Skeletal muscle satellite cell (primary cell): ENCODE data around the gene PGD.

Experiments used
- H3K27me3 ChIP-seq: 2 replicates; pipeline ENCODE4 v1.7.0; 2013; ENCODE audit warnings: low read length; ENCODE audit not compliant: control insufficient read depth, insufficient read depth
- H3K36me3 ChIP-seq: 2 replicates; pipeline ENCODE4 v1.7.0; 2013; ENCODE audit warnings: mild to moderate bottlenecking, control low read depth, low read length; ENCODE audit not compliant: insufficient read depth
- H3K4me1 ChIP-seq: 2 replicates; pipeline ENCODE4 v1.7.0; 2013; ENCODE audit warnings: low read length; ENCODE audit not compliant: control insufficient read depth, insufficient read depth
- H3K4me2 ChIP-seq: 2 replicates; pipeline ENCODE4 v1.7.0; 2013; ENCODE audit warnings: mild to moderate bottlenecking, low read length
- H3K4me3 ChIP-seq: 2 replicates; pipeline ENCODE4 v1.7.0; 2013; ENCODE audit warnings: low read length
- H3K9ac ChIP-seq: 2 replicates; pipeline ENCODE4 v1.7.0; 2013; ENCODE audit warnings: mild to moderate bottlenecking, low read depth, low read length, moderate library complexity
- H3K9me3 ChIP-seq: replicated peaks from 2 replicates; pipeline ENCODE4 v1.7.0; 2013; ENCODE audit warnings: mild to moderate bottlenecking, control low read depth, low read length

PGD gene

DNA sequence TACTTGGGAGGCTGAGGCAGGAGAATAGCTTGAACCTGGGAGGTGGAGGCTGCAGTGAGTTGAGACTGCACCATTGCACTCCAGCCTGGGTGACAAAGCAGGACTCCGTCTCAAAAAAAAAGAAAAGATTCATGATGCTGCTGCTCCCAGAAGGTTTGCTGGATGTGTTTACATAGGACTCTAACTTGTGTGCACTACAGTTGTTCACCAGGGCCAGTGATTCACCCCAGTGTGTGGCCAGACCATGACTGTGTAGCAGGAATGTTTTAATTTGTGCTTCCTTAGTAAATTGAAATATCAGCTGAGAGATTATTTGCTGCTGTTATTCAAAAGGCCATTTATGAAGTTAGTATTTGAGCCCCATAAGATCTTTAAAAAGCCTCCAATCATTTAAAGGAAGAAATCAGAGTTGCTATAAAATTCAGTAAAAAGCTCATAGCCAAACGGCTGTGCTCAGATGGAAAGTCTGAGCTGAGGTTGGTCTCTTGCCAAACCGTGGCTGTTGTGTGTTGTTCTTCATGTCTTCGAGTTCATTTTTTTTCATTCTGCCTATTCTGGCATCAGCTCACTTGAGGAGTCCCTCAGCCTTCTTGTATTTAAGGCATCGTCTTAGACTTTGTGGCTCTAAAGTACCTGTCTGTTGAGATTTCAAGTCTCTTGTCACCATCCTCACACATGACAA, 18.1 kb upstream of the PGD start:
- no peaks in the 10 kb centered on the region for H3K27me3 ChIP-seq
- H3K9me3 ChIP-seq, result no peaks in the 10 kb centered on the region
- peak overlapping the region; percentile 65 for H3K4me2 ChIP-seq
- H3K4me3 ChIP-seq, result no peak overlapping the region
- peaks cover 15% of the 10 kb centered on the region for H3K36me3 ChIP-seq
- H3K9ac ChIP-seq, result peak overlapping the region; percentile 21
- H3K4me1 ChIP-seq, result peaks cover 14% of the 10 kb centered on the region

DNA sequence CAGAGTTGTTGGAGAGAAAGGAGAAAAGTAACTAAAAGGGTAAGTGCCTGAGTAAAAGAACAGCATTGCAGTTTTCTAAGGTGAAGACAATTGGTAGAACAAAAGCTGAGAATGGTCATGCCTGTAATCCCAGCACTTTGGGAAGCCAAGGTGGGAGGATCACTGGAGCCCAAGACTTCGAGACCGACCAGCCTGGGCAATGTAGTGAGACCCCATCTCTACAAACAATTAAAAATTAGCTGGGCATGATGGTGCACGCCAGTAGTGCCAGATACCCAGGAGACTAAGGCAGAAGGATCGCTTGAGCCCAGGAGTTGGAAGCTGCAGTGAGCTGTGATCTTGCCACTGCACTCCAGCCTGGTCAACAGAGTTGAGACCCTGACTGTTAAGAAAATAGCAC, 15.2 kb upstream of the PGD start:
- Histone ChIP-seq H3K9me3 (no peaks in the 10 kb centered on the region), H3K4me1 (peaks cover 34% of the 10 kb centered on the region), H3K4me2 (no peak overlapping the region), H3K4me3 (no peak overlapping the region), H3K36me3 (peaks cover 9% of the 10 kb centered on the region), H3K27me3 (no peaks in the 10 kb centered on the region), H3K9ac (no peak overlapping the region)

DNA sequence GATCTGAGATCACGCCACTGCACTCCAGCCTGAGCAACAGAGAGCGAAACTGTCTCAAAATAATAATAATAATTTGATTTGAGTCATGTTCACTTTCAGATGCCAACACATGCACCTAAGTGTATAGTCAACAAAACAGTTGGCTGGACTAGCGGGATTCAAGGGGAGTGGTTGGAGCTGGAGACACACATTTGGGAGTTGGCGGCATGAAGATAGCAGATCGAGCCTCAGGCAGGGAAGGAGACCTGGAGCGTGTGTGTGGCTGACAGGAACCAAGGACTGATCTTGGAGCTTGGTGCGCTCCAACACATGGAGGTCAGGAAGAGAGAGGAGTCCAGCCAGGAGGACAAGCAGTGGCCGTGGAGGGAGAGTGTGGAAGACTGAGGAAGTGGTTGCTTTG, 14.6 kb upstream of the PGD start:
- H3K4me2 ChIP-seq, result no peak overlapping the region
- H3K4me1 ChIP-seq, result peaks cover 38% of the 10 kb centered on the region
- H3K4me3 ChIP-seq, result no peak overlapping the region
- no peaks in the 10 kb centered on the region for H3K27me3 ChIP-seq
- no peaks in the 10 kb centered on the region for H3K9me3 ChIP-seq
- no peak overlapping the region for H3K9ac ChIP-seq
- peaks cover 3% of the 10 kb centered on the region for H3K36me3 ChIP-seq

DNA sequence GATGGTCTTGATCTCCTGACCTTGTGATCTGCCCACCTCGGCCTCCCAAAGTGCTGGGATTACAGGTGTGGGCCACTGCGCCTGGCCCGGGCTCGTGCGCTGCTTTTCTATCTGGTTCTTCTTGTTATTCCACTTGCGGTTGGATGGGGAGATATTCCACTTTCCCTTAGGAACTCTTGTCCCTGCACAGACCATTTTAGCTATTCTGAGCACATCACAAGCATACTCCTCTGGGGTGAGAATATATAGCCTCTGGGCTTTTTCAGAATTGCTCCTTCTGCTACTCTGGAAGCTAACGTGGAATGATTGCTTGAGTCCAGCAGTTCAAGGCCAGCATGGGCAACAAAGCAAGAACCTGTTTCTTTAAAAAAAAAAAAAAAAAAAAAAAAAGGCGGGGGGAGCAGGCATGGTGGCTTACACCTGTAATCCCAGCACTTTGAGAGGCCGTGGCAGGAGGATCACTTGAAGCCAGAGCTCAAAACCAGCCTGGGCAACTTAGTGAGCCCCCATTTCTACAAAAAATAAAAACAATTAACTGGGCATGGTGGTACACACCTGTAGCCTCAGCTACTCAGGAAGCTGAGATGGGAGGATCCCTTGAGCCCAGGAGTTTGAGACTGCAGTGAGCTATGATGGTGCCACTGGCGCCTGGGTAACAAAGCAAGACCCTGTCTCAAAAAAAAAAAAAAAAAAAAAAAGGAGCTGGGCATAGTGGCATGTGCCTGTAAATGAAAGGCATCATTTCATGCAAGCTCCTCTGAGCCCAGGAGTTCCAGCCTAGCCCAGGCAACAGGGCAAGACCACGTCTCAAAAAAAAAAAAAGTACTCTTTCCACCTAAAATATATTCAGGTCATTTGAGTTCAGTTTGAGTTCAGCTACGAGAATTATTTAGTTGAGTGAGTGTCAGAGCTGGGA, 11.8 kb upstream of the PGD start:
- Histone ChIP-seq H3K4me3 (no peak overlapping the region), H3K9ac (peak overlapping the region; percentile 77), H3K4me1 (peaks cover 23% of the 10 kb centered on the region), H3K36me3 (no peaks in the 10 kb centered on the region), H3K27me3 (no peaks in the 10 kb centered on the region), H3K9me3 (no peaks in the 10 kb centered on the region), H3K4me2 (peak overlapping the region; percentile 79)

DNA sequence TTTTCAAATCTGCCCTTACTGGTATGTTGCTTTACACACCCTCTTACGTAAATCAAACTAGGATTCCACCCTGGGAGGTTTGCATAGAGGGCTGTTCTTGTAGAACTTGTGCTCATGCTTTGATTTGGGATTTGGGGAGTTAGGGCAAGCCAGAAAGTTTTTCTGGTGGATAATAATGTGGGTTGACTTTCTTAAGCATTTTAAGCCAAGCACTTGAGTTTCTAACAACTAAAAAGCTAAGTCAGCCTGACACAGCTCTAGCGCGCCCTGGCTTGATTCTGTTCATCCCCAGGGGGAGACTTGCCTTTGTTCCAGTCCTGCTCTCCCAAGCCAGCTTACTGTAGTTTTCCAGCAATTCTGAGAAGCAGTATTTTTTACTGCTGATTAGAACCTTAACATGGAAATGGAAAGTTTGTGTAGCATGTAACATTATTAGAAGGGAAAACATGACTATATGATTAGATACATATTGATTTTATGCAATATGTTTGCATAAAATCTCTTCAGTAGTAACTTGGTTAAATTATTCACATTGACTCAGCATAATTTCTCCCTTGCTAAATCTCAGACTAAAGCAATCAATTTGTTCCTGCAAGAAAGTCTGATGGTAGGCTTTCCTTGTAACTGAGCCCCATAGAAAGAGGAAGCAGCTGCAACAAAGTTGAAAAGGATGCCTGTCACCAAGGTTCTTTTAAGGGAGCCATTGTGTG, 11.0 kb upstream of the PGD start:
- Histone ChIP-seq H3K36me3 (no peaks in the 10 kb centered on the region), H3K4me1 (peaks cover 23% of the 10 kb centered on the region), H3K9me3 (no peaks in the 10 kb centered on the region), H3K27me3 (no peaks in the 10 kb centered on the region), H3K4me3 (peak overlapping the region; percentile 58), H3K4me2 (peak overlapping the region; percentile 79), H3K9ac (peak overlapping the region; percentile 77)

DNA sequence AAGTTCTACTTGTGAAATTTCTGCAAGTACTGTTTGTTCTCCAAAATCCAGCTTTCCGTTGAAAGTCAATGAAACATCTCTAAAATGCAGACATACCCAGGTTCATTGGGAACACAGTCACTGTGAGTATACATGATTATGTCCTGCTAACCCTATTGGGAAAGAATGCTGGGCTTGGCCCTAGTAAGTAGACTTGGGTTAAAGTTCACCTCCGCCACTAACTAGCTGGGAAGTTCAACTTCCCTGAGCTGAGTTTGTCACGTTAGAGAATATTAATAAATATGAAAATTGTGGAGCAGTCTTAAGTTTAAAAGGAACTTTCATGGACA, 10.5 kb upstream of the PGD start:
- no peaks in the 10 kb centered on the region for H3K9me3 ChIP-seq
- peaks cover 23% of the 10 kb centered on the region for H3K4me1 ChIP-seq
- H3K4me3 ChIP-seq, result peak overlapping the region; percentile 58
- H3K36me3 ChIP-seq, result no peaks in the 10 kb centered on the region
- peak overlapping the region; percentile 77 for H3K9ac ChIP-seq
- H3K4me2 ChIP-seq, result peak overlapping the region; percentile 79
- no peaks in the 10 kb centered on the region for H3K27me3 ChIP-seq

DNA sequence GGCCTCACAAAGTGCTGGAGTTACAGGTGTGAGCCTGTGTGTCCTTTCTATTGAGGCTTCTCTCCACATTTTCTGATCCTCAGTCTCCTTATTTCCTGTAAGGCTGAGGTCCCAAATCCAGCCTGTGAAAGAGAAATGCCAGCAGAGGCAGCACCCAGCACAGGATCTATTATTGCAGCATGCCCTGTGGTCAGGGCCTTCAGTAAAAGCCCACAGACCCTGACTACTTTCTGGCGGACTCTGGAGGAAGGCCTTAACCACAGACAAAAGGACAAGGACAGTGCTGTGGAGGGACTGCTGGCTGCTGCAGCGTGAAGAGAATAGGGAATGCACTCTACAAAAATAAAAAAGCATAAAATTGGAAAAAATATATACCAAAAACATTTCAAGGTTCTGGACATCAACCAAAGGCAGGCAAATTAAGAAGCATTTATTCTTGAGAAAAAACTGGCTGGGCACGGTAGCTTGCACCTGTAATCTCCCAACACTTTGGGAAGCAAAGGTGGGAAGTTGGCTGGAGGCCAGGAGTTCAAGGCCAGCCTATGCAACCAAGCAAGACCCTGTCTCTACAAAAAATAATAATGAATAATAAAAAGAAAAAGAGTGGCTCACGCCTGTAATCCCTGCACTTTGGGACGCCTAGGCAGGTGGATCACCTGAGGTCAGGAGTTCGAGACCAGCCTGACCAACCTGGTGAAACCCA, 9.4 kb upstream of the PGD start:
- no peak overlapping the region for H3K4me3 ChIP-seq
- H3K4me2 ChIP-seq, result no peak overlapping the region
- H3K9ac ChIP-seq, result no peak overlapping the region
- H3K9me3 ChIP-seq, result no peaks in the 10 kb centered on the region
- H3K27me3 ChIP-seq, result no peaks in the 10 kb centered on the region
- no peaks in the 10 kb centered on the region for H3K36me3 ChIP-seq
- peaks cover 23% of the 10 kb centered on the region for H3K4me1 ChIP-seq

DNA sequence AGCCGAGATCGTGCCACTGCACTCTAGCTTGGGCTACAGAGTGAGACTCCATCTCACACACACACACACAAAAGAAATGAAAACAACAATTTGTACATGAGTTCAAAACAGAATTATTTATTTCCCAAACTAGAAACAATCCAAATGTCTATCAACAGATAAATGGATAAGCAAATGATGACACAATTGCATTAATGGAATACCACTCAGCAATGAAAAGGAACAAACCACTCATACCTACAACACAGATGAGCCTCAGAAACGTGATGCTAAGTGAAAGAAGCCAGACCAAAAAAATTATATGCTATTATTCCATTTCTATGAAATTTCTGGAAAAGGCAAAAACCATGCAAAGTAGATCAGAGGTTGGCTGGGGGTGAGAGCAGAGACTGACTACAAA, 2.0 kb upstream of the PGD start:
- Histone ChIP-seq H3K4me2 (no peak overlapping the region), H3K4me1 (peaks cover 12% of the 10 kb centered on the region), H3K9me3 (no peaks in the 10 kb centered on the region), H3K36me3 (no peaks in the 10 kb centered on the region), H3K27me3 (no peaks in the 10 kb centered on the region), H3K9ac (no peak overlapping the region), H3K4me3 (no peak overlapping the region)

DNA sequence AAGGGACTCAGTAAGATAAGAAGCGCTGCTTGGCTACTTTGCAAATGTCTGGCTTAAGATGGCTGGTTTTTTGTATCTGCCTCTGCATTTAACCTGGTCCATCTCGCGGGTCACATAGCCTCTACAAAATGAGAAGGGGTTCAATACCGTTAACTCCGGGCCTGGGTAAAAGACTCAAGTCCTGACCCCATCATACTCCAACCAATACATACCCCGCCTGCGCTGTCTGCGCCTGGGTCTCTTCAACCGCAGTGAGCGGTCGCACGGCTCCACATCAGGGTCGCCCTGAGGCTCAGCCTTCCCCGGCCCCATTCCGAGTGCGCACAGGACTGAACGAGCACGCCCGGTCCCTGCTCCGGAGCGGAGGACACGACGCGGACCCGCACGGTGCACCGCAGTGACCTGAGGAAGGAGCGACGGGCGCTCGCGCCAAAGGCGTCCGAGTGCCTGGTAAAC, 558 bp upstream of the PGD start:
- Histone ChIP-seq H3K4me2 (peak overlapping the region; percentile 98), H3K36me3 (peaks cover 9% of the 10 kb centered on the region), H3K4me1 (peaks cover 24% of the 10 kb centered on the region), H3K9ac (peak overlapping the region; percentile 78), H3K27me3 (no peaks in the 10 kb centered on the region), H3K4me3 (peak overlapping the region; percentile 91), H3K9me3 (no peaks in the 10 kb centered on the region)

DNA sequence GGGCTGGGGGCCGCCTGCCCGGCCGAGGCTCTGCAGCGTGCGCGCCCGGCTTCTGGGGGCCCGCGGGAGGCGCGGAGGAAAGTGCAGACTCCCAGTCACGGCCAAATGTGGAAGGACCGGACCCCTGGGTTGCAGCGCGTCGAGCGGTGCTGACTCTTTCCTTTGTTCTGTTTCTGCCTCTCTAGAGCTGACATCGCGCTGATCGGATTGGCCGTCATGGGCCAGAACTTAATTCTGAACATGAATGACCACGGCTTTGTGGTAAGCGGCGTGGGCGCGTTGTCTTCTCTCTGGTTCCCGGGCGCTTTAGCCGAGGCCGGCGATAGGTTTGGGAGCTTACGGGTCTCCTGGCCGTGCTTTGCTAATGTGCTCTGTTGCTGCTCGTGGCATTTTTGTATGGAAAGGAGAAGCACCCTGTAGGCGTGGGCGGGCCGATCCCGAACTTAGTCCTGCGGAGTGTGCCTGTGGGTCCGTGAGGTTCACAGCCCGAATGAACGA, 629 bp downstream of the PGD start:
- H3K4me1 ChIP-seq, result peaks cover 34% of the 10 kb centered on the region
- peak overlapping the region; percentile 89 for H3K4me3 ChIP-seq
- H3K9ac ChIP-seq, result peak overlapping the region; percentile 91
- H3K4me2 ChIP-seq, result peak overlapping the region; percentile 91
- H3K36me3 ChIP-seq, result peaks cover 18% of the 10 kb centered on the region
- no peaks in the 10 kb centered on the region for H3K27me3 ChIP-seq
- H3K9me3 ChIP-seq, result no peaks in the 10 kb centered on the region

DNA sequence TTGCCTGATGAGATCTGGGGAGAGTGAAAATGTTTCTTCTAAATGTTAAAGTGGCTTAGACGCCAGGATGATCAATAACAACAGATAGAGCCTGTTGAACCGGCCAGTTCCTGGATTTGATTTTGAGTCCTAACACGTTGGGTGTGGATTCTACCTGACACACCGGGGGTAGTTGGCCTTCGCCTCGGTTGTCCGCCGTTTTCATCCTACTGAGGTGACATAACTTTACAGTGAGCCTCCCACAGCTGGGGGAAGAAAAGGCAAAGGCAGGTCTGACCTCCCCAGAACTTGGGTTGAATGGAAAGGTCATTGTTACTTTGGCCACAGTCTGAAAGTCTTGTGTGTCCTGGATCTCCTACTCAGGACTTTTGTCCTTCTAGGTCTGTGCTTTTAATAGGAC, 1.1 kb downstream of the PGD start:
- peaks cover 34% of the 10 kb centered on the region for H3K4me1 ChIP-seq
- H3K36me3 ChIP-seq, result peaks cover 23% of the 10 kb centered on the region
- no peaks in the 10 kb centered on the region for H3K27me3 ChIP-seq
- peak overlapping the region; percentile 91 for H3K9ac ChIP-seq
- H3K9me3 ChIP-seq, result no peaks in the 10 kb centered on the region
- peak overlapping the region; percentile 91 for H3K4me2 ChIP-seq
- H3K4me3 ChIP-seq, result peak overlapping the region; percentile 89
